Mesothelial cell of epicardium (in vitro differentiated cells): Measurements from ENCODE around the gene ZNF714. TPM values are rescaled to one million over a fixed set of nuclear protein-coding genes. Genes with fewer than 3 reads are reported as not detected.

Experiments
- DNase-seq, 2 experiments: peaks; one replicate each; pipeline ENCODE4 v3.0.0; 2021; ENCODE audit warnings: low spot score in 2 of 2; ENCODE audit not compliant: unreplicated experiment in 2 of 2
- H3K27ac Mint-ChIP-seq: 2 replicates; pipeline ENCODE4 v1.8.0; 2021; ENCODE audit warnings: mixed read lengths
- H3K27me3 Mint-ChIP-seq: 2 replicates; pipeline ENCODE4 v1.8.0; 2021; ENCODE audit warnings: low read depth, mixed read lengths
- H3K36me3 Mint-ChIP-seq: 2 replicates; pipeline ENCODE4 v1.8.0; 2021; ENCODE audit warnings: mixed read lengths
- H3K4me1 Mint-ChIP-seq: 2 replicates; pipeline ENCODE4 v1.8.0; 2021; ENCODE audit warnings: mixed read lengths
- H3K4me3 Mint-ChIP-seq: 2 replicates; pipeline ENCODE4 v1.8.0; 2021; ENCODE audit warnings: mild to moderate bottlenecking, moderate library complexity, mixed read lengths
- H3K9me3 Mint-ChIP-seq: 2 replicates; pipeline ENCODE4 v1.8.0; 2021; ENCODE audit warnings: mixed read lengths
- CTCF ChIP-seq: fragments of 200-600 bp; sonication (generic); IDR thresholded peaks from one replicate; pipeline ENCODE4 v1.5.0; 2021; ENCODE audit warnings: antibody characterized with exemption; ENCODE audit not compliant: unreplicated experiment
- total RNA-seq: library from RNA; stranded (reverse); gene quantifications from 3 replicates; pipeline ENCODE4 v1.2.1, GENCODE V29; 2021

ZNF714 gene
- 32.4 to 33.5 TPM (median 33.1 TPM) in 3 replicates for total RNA-seq

GRCh38 chr19:21082011-21082975 lies at the start of gene ZNF714:
TSS of gene ZNF714 (plus strand) at chr19:21082203. CDS start at chr19:21098269, 16,066 bp downstream.
- no peaks in the 10 kb centered on the region for H3K27me3 Mint-ChIP-seq
- peaks cover 18% of the 10 kb centered on the region for H3K36me3 Mint-ChIP-seq
- H3K4me3 Mint-ChIP-seq: peak within 1 kb of the TSS; percentile 100
- peaks cover 32% of the 10 kb centered on the region for H3K4me1 Mint-ChIP-seq
- H3K27ac Mint-ChIP-seq: peak within 1 kb of the TSS; percentile 100
- peak; percentile 68 to 87 for DNase-seq
- no peak for TF ChIP-seq CTCF
- H3K9me3 Mint-ChIP-seq: no peaks in the 10 kb centered on the region

- Mint-ChIP-seq H3K9me3 (peaks cover 50% of the 10 kb centered on the region), H3K27ac (no peak overlapping the region), H3K4me1 (no peaks in the 10 kb centered on the region), H3K27me3 (no peaks in the 10 kb centered on the region), H3K4me3 (no peak overlapping the region), H3K36me3 (peaks cover 68% of the 10 kb centered on the region)
- DNase-seq: no peak
- no peak for TF ChIP-seq CTCF
These were observed 37.0 kb upstream of the ZNF714 start for GRCh38 chr19:21045028-21045427.

- Mint-ChIP-seq H3K36me3 (peaks cover 67% of the 10 kb centered on the region), H3K9me3 (peaks cover 54% of the 10 kb centered on the region), H3K27ac (no peak overlapping the region), H3K4me3 (no peak overlapping the region), H3K27me3 (no peaks in the 10 kb centered on the region), H3K4me1 (no peaks in the 10 kb centered on the region)
- DNase-seq: no peak
- no peak for TF ChIP-seq CTCF
These were observed 35.5 kb upstream of the ZNF714 start for GRCh38 chr19:21046489-21046888.

- no peak for TF ChIP-seq CTCF
- DNase-seq: no peak
- Mint-ChIP-seq H3K4me1 (no peaks in the 10 kb centered on the region), H3K27ac (no peak overlapping the region), H3K9me3 (peaks cover 59% of the 10 kb centered on the region), H3K4me3 (no peak overlapping the region), H3K36me3 (peaks cover 68% of the 10 kb centered on the region), H3K27me3 (no peaks in the 10 kb centered on the region)
These were observed 34.3 kb upstream of the ZNF714 start for GRCh38 chr19:21047716-21048115.

- no peak overlapping the region for H3K27ac Mint-ChIP-seq
These were observed 29.1 kb upstream of the ZNF714 start for GRCh38 chr19:21052902-21053301.

More at GRCh38 chr19:21052902-21053301, 29.1 kb upstream of the ZNF714 start:
- Mint-ChIP-seq H3K4me1 (no peaks in the 10 kb centered on the region), H3K9me3 (peaks cover 36% of the 10 kb centered on the region), H3K27me3 (no peaks in the 10 kb centered on the region), H3K4me3 (no peak overlapping the region), H3K36me3 (peaks cover 54% of the 10 kb centered on the region)
- DNase-seq: no peak
- no peak for TF ChIP-seq CTCF
